Mucosa of rectum (tissue), 2 donors: ENCODE results near the gene FBXO47.

ENCODE experiments used
- H3K27ac ChIP-seq, 2 donors: one replicate each; pipeline ENCODE4 v1.7.0; 2013; ENCODE audit warnings: inconsistent platforms in 2 of 2, low read depth in 2 of 2, low read length in 2 of 2
- H3K27me3 ChIP-seq, 2 donors: one replicate each; pipeline ENCODE4 v1.7.0; 2013; ENCODE audit warnings: low read length in 2 of 2; ENCODE audit not compliant: control insufficient read depth in 2 of 2, insufficient read depth in 2 of 2
- H3K36me3 ChIP-seq, 2 donors: one replicate each; pipeline ENCODE4 v1.7.0; 2013; ENCODE audit warnings: low read length in 2 of 2; ENCODE audit not compliant: control insufficient read depth in 2 of 2, insufficient read depth in 2 of 2
- H3K4me1 ChIP-seq, 2 donors: one replicate each; pipeline ENCODE4 v1.7.0; 2013; ENCODE audit warnings: low read length in 2 of 2, mild to moderate bottlenecking in 1 of 2; ENCODE audit not compliant: control insufficient read depth in 2 of 2, insufficient read depth in 2 of 2
- H3K4me3 ChIP-seq, 2 donors: one replicate each; pipeline ENCODE4 v1.7.0; 2013; ENCODE audit warnings: low read length in 2 of 2
- H3K9ac ChIP-seq, 2 donors: one replicate each; pipeline ENCODE4 v1.7.0; 2013; ENCODE audit warnings: low read length in 2 of 2, low read depth in 1 of 2, mild to moderate bottlenecking in 1 of 2
- H3K9me3 ChIP-seq, 2 donors: one replicate each; pipeline ENCODE4 v1.7.0; 2013; ENCODE audit warnings: low read length in 2 of 2; ENCODE audit not compliant: control insufficient read depth in 2 of 2
- donor health status: healthy.
- donor health status: Normal muscosa, but diverticular disease.

Gene FBXO47

GRCh38 chr17:38967290-38967738 lies at the start of gene FBXO47:
Gene FBXO47, minus strand, starts transcription at chr17:38967403. Its CDS starts 4,378 bp downstream, at chr17:38963025.
- no peaks in the 10 kb centered on the region for H3K9me3 ChIP-seq

GRCh38 chr17:39016193-39017153 lies 49.3 kb upstream of the FBXO47 start:
- peaks cover 4% of the 10 kb centered on the region in 2 donors for H3K4me1 ChIP-seq
- H3K4me3 ChIP-seq, result no peak overlapping the region
- H3K36me3 ChIP-seq, result no peaks in the 10 kb centered on the region
- H3K27me3 ChIP-seq, result no peaks in the 10 kb centered on the region
- H3K9ac ChIP-seq, result no peak overlapping the region
- peak overlapping the region in 1 of 2 donors; percentile 21 for H3K27ac ChIP-seq
- H3K9me3 ChIP-seq, result no peaks in the 10 kb centered on the region

More at GRCh38 chr17:38967290-38967738, at the start of gene FBXO47:
- peak within 1 kb of the TSS; percentile 32 to 46 for H3K9ac ChIP-seq
- H3K36me3 ChIP-seq, result no peaks in the 10 kb centered on the region
- H3K27me3 ChIP-seq, result no peaks in the 10 kb centered on the region
- H3K27ac ChIP-seq, result peak within 1 kb of the TSS; percentile 32 to 34
- H3K4me1 ChIP-seq, result peaks cover 0 to 3% of the 10 kb centered on the region in 2 donors
- peak within 1 kb of the TSS; percentile 37 to 59 for H3K4me3 ChIP-seq

- Histone ChIP-seq H3K4me3 (no peak overlapping the region), H3K4me1 (peaks cover 4% of the 10 kb centered on the region in 2 donors), H3K27me3 (no peaks in the 10 kb centered on the region), H3K9me3 (no peaks in the 10 kb centered on the region), H3K27ac (no peak overlapping the region), H3K36me3 (no peaks in the 10 kb centered on the region), H3K9ac (no peak overlapping the region)
These were observed 48.3 kb upstream of the FBXO47 start for GRCh38 chr17:39015546-39015935.

- peaks cover 4% of the 10 kb centered on the region in 2 donors for H3K4me1 ChIP-seq
- no peak overlapping the region for H3K9ac ChIP-seq
These were observed 47.8 kb upstream of the FBXO47 start for GRCh38 chr17:39014795-39015545.

GRCh38 chr17:39014044-39014794 lies 47.0 kb upstream of the FBXO47 start:
- no peaks in the 10 kb centered on the region for H3K36me3 ChIP-seq
- H3K4me3 ChIP-seq, result no peak overlapping the region
- no peak overlapping the region for H3K9ac ChIP-seq
- H3K27ac ChIP-seq, result peak overlapping the region in 1 of 2 donors; percentile 22
- no peaks in the 10 kb centered on the region for H3K27me3 ChIP-seq
- peaks cover 4% of the 10 kb centered on the region in 2 donors for H3K4me1 ChIP-seq
- no peaks in the 10 kb centered on the region for H3K9me3 ChIP-seq

More at GRCh38 chr17:39014795-39015545, 47.8 kb upstream of the FBXO47 start:
- H3K4me3 ChIP-seq, result no peak overlapping the region
- H3K9me3 ChIP-seq, result no peaks in the 10 kb centered on the region
- H3K36me3 ChIP-seq, result no peaks in the 10 kb centered on the region
- peak overlapping the region in 1 of 2 donors; percentile 22 for H3K27ac ChIP-seq
- H3K27me3 ChIP-seq, result no peaks in the 10 kb centered on the region

GRCh38 chr17:39012725-39013124 lies 45.5 kb upstream of the FBXO47 start:
- no peak overlapping the region for H3K27ac ChIP-seq
- no peaks in the 10 kb centered on the region for H3K9me3 ChIP-seq
- H3K4me3 ChIP-seq, result no peak overlapping the region
- peaks cover 0 to 4% of the 10 kb centered on the region in 2 donors for H3K4me1 ChIP-seq
- H3K36me3 ChIP-seq, result no peaks in the 10 kb centered on the region
- no peak overlapping the region for H3K9ac ChIP-seq
- no peaks in the 10 kb centered on the region for H3K27me3 ChIP-seq

- Histone ChIP-seq H3K4me3 (no peak overlapping the region), H3K27me3 (no peaks in the 10 kb centered on the region), H3K4me1 (peaks cover 0 to 4% of the 10 kb centered on the region in 2 donors), H3K9me3 (no peaks in the 10 kb centered on the region), H3K27ac (no peak overlapping the region), H3K9ac (no peak overlapping the region), H3K36me3 (no peaks in the 10 kb centered on the region)
These were observed 44.8 kb upstream of the FBXO47 start for GRCh38 chr17:39011907-39012468.

- Histone ChIP-seq H3K27me3 (no peaks in the 10 kb centered on the region), H3K9me3 (no peaks in the 10 kb centered on the region), H3K4me1 (peaks cover 0 to 3% of the 10 kb centered on the region in 2 donors), H3K27ac (no peak overlapping the region), H3K9ac (no peak overlapping the region), H3K4me3 (no peak overlapping the region), H3K36me3 (no peaks in the 10 kb centered on the region)
These were observed 42.4 kb upstream of the FBXO47 start for GRCh38 chr17:39009581-39010001.

- H3K27ac ChIP-seq, result no peak overlapping the region
- H3K9ac ChIP-seq, result no peak overlapping the region
- no peaks in the 10 kb centered on the region for H3K9me3 ChIP-seq
- no peaks in the 10 kb centered on the region for H3K36me3 ChIP-seq
- H3K4me1 ChIP-seq, result no peaks in the 10 kb centered on the region
- H3K4me3 ChIP-seq, result no peak overlapping the region
- no peaks in the 10 kb centered on the region for H3K27me3 ChIP-seq
These were observed 41.4 kb upstream of the FBXO47 start for GRCh38 chr17:39008633-39009032.
